ENCODE data around the gene CEACAM16.

Gene CEACAM16

DNA sequence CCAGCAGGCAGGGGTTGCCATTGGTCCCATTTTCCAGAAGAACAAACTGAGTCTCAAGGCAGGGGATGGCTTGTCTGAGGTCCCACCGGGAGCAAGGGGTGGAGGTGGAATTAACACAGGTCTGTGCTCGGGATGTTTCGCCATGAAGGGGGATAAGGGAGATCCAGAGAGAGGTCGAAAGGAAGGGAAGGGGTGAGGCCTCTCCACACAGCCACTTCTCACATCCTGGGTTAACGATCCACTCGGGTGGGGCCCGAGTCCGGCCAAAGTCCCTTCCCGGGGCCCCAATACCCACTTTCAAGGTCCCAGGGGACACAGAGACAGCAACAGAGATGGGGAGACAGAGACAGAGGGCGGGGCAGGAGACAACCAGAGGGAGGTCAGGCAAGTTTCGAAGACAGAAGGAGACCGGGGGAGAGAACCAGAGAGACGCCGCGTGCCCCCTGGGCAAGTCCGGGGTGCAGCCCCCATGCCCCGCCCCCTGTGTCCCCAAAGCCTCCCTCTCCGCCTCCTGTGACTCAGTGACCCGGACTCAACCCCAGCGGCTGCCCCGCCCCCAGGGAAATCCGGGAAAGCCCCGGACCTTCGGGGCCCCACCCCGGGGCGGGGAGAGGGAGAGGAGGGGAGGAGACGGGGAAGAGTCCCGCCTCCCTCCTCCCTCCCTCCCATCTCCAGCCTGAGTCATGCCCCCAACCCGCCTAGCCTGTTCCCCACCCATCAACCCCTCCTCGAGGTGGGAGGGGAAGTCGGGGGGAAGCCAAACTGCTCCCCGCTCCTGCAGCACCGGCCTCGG lies 48.2 kb downstream of the CEACAM16 start (continued):
- TF ChIP-seq, protein P1, sequence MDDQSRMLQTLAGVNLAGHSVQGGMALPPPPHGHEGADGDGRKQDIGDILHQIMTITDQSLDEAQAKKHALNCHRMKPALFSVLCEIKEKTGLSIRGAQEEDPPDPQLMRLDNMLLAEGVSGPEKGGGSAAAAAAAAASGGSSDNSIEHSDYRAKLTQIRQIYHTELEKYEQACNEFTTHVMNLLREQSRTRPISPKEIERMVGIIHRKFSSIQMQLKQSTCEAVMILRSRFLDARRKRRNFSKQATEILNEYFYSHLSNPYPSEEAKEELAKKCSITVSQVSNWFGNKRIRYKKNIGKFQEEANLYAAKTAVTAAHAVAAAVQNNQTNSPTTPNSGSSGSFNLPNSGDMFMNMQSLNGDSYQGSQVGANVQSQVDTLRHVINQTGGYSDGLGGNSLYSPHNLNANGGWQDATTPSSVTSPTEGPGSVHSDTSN (CRISPR knock-in tag; IDR thresholded peaks at IDR 0.05) = no peak
- TF ChIP-seq, protein P2, sequence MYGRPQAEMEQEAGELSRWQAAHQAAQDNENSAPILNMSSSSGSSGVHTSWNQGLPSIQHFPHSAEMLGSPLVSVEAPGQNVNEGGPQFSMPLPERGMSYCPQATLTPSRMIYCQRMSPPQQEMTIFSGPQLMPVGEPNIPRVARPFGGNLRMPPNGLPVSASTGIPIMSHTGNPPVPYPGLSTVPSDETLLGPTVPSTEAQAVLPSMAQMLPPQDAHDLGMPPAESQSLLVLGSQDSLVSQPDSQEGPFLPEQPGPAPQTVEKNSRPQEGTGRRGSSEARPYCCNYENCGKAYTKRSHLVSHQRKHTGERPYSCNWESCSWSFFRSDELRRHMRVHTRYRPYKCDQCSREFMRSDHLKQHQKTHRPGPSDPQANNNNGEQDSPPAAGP (tag by site-specific recombination; IDR thresholded peaks at IDR 0.05) = 0 out of 2 replicates have a peak, but pooled peaks have one; percentile 25
- no peak for TF ChIP-seq ZNF223 (tag by site-specific recombination; IDR thresholded peaks at IDR 0.05)
- no peak for TF ChIP-seq ZNF48 (tag by site-specific recombination; IDR thresholded peaks at IDR 0.05)
- TF ChIP-seq ZNF10 (tag by site-specific recombination; IDR thresholded peaks at IDR 0.05) = no peak
- no peak for TF ChIP-seq MYNN (tag by site-specific recombination; IDR thresholded peaks at IDR 0.05; ENCODE audit: borderline replicate concordance)
- no peak for TF ChIP-seq ZNF311 (tag by site-specific recombination; IDR thresholded peaks at IDR 0.05; ENCODE audit: borderline replicate concordance)
- TF ChIP-seq ZNF433 (tag by site-specific recombination; IDR thresholded peaks at IDR 0.05; ENCODE audit: low read depth) = no peak
- TF ChIP-seq ZNF211 (tag by site-specific recombination; IDR thresholded peaks at IDR 0.05; ENCODE audit: low read depth) = no peak
- no peak for TF ChIP-seq ZSCAN30 (tag by site-specific recombination; IDR thresholded peaks at IDR 0.05)
- TF ChIP-seq, protein P3, sequence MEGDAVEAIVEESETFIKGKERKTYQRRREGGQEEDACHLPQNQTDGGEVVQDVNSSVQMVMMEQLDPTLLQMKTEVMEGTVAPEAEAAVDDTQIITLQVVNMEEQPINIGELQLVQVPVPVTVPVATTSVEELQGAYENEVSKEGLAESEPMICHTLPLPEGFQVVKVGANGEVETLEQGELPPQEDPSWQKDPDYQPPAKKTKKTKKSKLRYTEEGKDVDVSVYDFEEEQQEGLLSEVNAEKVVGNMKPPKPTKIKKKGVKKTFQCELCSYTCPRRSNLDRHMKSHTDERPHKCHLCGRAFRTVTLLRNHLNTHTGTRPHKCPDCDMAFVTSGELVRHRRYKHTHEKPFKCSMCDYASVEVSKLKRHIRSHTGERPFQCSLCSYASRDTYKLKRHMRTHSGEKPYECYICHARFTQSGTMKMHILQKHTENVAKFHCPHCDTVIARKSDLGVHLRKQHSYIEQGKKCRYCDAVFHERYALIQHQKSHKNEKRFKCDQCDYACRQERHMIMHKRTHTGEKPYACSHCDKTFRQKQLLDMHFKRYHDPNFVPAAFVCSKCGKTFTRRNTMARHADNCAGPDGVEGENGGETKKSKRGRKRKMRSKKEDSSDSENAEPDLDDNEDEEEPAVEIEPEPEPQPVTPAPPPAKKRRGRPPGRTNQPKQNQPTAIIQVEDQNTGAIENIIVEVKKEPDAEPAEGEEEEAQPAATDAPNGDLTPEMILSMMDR (tag by site-specific recombination; IDR thresholded peaks at IDR 0.05) = no peak
- TF ChIP-seq ZNF76 (tag by site-specific recombination; IDR thresholded peaks at IDR 0.05; ENCODE audit: borderline replicate concordance, low read depth) = peak; percentile 53; the same call in 1 of the 2 replicates
- TF ChIP-seq HOXC10 (CRISPR knock-in tag; IDR thresholded peaks at IDR 0.05) = no peak
- TF ChIP-seq, protein P4, sequence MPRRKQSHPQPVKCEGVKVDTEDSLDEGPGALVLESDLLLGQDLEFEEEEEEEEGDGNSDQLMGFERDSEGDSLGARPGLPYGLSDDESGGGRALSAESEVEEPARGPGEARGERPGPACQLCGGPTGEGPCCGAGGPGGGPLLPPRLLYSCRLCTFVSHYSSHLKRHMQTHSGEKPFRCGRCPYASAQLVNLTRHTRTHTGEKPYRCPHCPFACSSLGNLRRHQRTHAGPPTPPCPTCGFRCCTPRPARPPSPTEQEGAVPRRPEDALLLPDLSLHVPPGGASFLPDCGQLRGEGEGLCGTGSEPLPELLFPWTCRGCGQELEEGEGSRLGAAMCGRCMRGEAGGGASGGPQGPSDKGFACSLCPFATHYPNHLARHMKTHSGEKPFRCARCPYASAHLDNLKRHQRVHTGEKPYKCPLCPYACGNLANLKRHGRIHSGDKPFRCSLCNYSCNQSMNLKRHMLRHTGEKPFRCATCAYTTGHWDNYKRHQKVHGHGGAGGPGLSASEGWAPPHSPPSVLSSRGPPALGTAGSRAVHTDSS (tag by site-specific recombination; IDR thresholded peaks at IDR 0.05) = no peak
- TF ChIP-seq, protein P5, sequence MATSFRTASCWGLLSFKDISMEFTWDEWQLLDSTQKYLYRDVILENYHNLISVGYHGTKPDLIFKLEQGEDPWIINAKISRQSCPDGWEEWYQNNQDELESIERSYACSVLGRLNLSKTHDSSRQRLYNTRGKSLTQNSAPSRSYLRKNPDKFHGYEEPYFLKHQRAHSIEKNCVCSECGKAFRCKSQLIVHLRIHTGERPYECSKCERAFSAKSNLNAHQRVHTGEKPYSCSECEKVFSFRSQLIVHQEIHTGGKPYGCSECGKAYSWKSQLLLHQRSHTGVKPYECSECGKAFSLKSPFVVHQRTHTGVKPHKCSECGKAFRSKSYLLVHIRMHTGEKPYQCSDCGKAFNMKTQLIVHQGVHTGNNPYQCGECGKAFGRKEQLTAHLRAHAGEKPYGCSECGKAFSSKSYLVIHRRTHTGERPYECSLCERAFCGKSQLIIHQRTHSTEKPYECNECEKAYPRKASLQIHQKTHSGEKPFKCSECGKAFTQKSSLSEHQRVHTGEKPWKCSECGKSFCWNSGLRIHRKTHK (tag by site-specific recombination; IDR thresholded peaks at IDR 0.05) = no peak
- TF ChIP-seq ZNF623 (tag by site-specific recombination; IDR thresholded peaks at IDR 0.05) = no peak; the same call in 1 of the 2 replicates
- TF ChIP-seq, protein P6, sequence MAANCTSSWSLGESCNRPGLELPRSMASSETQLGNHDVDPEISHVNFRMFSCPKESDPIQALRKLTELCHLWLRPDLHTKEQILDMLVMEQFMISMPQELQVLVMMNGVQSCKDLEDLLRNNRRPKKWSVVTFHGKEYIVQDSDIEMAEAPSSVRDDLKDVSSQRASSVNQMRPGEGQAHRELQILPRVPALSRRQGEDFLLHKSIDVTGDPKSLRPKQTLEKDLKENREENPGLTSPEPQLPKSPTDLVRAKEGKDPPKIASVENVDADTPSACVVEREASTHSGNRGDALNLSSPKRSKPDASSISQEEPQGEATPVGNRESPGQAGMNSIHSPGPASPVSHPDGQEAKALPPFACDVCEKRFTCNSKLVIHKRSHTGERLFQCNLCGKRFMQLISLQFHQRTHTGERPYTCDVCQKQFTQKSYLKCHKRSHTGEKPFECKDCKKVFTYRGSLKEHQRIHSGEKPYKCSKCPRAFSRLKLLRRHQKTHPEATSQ (tag by site-specific recombination; IDR thresholded peaks at IDR 0.05) = no peak
- TF ChIP-seq, protein P7, sequence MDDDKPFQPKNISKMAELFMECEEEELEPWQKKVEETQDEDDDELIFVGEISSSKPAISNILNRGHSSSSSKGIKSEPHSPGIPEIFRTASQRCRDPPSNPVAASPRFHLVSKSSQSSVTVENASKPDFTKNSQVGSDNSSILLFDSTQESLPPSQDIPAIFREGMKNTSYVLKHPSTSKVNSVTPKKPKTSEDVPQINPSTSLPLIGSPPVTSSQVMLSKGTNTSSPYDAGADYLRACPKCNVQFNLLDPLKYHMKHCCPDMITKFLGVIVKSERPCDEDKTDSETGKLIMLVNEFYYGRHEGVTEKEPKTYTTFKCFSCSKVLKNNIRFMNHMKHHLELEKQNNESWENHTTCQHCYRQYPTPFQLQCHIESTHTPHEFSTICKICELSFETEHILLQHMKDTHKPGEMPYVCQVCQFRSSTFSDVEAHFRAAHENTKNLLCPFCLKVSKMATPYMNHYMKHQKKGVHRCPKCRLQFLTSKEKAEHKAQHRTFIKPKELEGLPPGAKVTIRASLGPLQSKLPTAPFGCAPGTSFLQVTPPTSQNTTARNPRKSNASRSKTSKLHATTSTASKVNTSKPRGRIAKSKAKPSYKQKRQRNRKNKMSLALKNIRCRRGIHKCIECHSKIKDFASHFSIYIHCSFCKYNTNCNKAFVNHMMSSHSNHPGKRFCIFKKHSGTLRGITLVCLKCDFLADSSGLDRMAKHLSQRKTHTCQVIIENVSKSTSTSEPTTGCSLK (tag by site-specific recombination; IDR thresholded peaks at IDR 0.05) = no peak
- no peak for TF ChIP-seq ZNF16 (tag by site-specific recombination; IDR thresholded peaks at IDR 0.05; ENCODE audit: low read depth)
- no peak for TF ChIP-seq ZNF548 (tag by site-specific recombination; IDR thresholded peaks at IDR 0.05)
- no peak for TF ChIP-seq GFI1B (tag by site-specific recombination; IDR thresholded peaks at IDR 0.05)
- TF ChIP-seq ZNF664 (tag by site-specific recombination; IDR thresholded peaks at IDR 0.05) = no peak
- TF ChIP-seq, protein P8, sequence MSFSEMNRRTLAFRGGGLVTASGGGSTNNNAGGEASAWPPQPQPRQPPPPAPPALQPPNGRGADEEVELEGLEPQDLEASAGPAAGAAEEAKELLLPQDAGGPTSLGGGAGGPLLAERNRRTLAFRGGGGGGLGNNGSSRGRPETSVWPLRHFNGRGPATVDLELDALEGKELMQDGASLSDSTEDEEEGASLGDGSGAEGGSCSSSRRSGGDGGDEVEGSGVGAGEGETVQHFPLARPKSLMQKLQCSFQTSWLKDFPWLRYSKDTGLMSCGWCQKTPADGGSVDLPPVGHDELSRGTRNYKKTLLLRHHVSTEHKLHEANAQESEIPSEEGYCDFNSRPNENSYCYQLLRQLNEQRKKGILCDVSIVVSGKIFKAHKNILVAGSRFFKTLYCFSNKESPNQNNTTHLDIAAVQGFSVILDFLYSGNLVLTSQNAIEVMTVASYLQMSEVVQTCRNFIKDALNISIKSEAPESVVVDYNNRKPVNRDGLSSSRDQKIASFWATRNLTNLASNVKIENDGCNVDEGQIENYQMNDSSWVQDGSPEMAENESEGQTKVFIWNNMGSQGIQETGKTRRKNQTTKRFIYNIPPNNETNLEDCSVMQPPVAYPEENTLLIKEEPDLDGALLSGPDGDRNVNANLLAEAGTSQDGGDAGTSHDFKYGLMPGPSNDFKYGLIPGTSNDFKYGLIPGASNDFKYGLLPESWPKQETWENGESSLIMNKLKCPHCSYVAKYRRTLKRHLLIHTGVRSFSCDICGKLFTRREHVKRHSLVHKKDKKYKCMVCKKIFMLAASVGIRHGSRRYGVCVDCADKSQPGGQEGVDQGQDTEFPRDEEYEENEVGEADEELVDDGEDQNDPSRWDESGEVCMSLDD (tag by site-specific recombination; IDR thresholded peaks at IDR 0.05) = peak; percentile 89
- TF ChIP-seq ZNF292 (tag by site-specific recombination; IDR thresholded peaks at IDR 0.05; ENCODE audit: borderline replicate concordance, low read depth) = no peak
- no peak for TF ChIP-seq ZNF133 (tag by site-specific recombination; IDR thresholded peaks at IDR 0.05)
- no peak for TF ChIP-seq ZSCAN23 (tag by site-specific recombination; IDR thresholded peaks at IDR 0.05)
